NCI-H1092 treated with DMSO at 0.1 percent for 48 hours (cell line): Measurements from ENCODE around the gene MAST3.
A peak's percentile ranks its signal among the peaks of the same experiment; 100 is the strongest.
"Not testable (repeated sequence)": the region's sequence is repeated elsewhere in the genome, so short reads cannot be mapped to it uniquely, and the experiment has no call there.

Experiments
- DNase-seq: peaks from one replicate; lab custom pipeline; 2025; lab: John Stamatoyannopoulos, UW

Gene MAST3

GRCh38 chr19:18137657-18138339 lies 40.2 kb downstream of the MAST3 start:
- DNase-seq, result no peak

- DNase-seq, result no peak
Observed at GRCh38 chr19:18140473-18140872, 42.9 kb downstream of the MAST3 start.

GRCh38 chr19:18141031-18141430 lies 43.5 kb downstream of the MAST3 start:
- no peak for DNase-seq

GRCh38 chr19:18143902-18144301 lies 46.3 kb downstream of the MAST3 start:
- DNase-seq, result no peak

GRCh38 chr19:18144361-18144760 lies 46.8 kb downstream of the MAST3 start:
- DNase-seq, result no peak

- DNase-seq, result no peak
Observed at GRCh38 chr19:18144906-18145305, 47.3 kb downstream of the MAST3 start.

- no peak for DNase-seq
Observed at GRCh38 chr19:18145391-18145999, 47.9 kb downstream of the MAST3 start.

GRCh38 chr19:18147396-18147795 lies 49.8 kb downstream of the MAST3 start:
- DNase-seq, result no peak

GRCh38 chr19:18149596-18149975 lies 52.0 kb downstream of the MAST3 start:
- no peak for DNase-seq

- DNase-seq, result no peak
Observed at GRCh38 chr19:18150776-18151624, 53.4 kb downstream of the MAST3 start.

GRCh38 chr19:18152442-18152816 lies 54.9 kb downstream of the MAST3 start:
- peak; percentile 97 for DNase-seq

- DNase-seq, result peak; percentile 98
Observed at GRCh38 chr19:18152817-18153555, 55.4 kb downstream of the MAST3 start, which contains the start of gene PIK3R2. TSS of gene PIK3R2 (plus strand) at chr19:18153163. CDS start at chr19:18155880, 2,717 bp downstream.

- DNase-seq, result peak; percentile 8
Observed at GRCh38 chr19:18153556-18154134, 56.1 kb downstream of the MAST3 start.

GRCh38 chr19:18155095-18156087 lies 57.8 kb downstream of the MAST3 start:
- DNase-seq, result no peak

GRCh38 chr19:18156268-18156667 lies 58.7 kb downstream of the MAST3 start:
- no peak for DNase-seq

GRCh38 chr19:18156841-18157464 lies 59.4 kb downstream of the MAST3 start:
- peak; percentile 95 for DNase-seq

- DNase-seq, result peak; percentile 89
Observed at GRCh38 chr19:18157465-18158063, 60.0 kb downstream of the MAST3 start.

GRCh38 chr19:18158467-18158866 lies 60.9 kb downstream of the MAST3 start:
- no peak for DNase-seq

GRCh38 chr19:18159059-18159616 lies 61.6 kb downstream of the MAST3 start:
- not testable (repeated sequence) for DNase-seq
